Type B pancreatic cell (in vitro differentiated cells): ENCODE measurements around the gene VAV2. TPM values are rescaled to one million over a fixed set of nuclear protein-coding genes. Genes with fewer than 3 reads are reported as not detected.

Source experiments
- DNase-seq: peaks from one replicate; pipeline ENCODE4 v3.0.0; 2021; ENCODE audit warnings: mixed read lengths; ENCODE audit not compliant: unreplicated experiment; ENCODE audit errors: extremely low spot score
- H3K27ac Mint-ChIP-seq: 2 replicates; pipeline ENCODE4 v1.8.0; 2021; ENCODE audit warnings: mild to moderate bottlenecking, mixed read lengths
- H3K27me3 Mint-ChIP-seq: 2 replicates; pipeline ENCODE4 v1.8.0; 2021; ENCODE audit warnings: mixed read lengths
- H3K36me3 Mint-ChIP-seq: 2 replicates; pipeline ENCODE4 v1.8.0; 2021; ENCODE audit warnings: mixed read lengths
- H3K4me1 Mint-ChIP-seq: one replicate; pipeline ENCODE4 v1.8.0; 2021; ENCODE audit warnings: mixed read lengths; ENCODE audit not compliant: unreplicated experiment
- H3K4me3 Mint-ChIP-seq: 2 replicates; pipeline ENCODE4 v1.8.0; 2021; ENCODE audit warnings: mild to moderate bottlenecking, mixed read lengths
- H3K9me3 Mint-ChIP-seq: 2 replicates; pipeline ENCODE4 v1.8.0; 2021; ENCODE audit warnings: mixed read lengths
- total RNA-seq: library from RNA; stranded (reverse); gene quantifications from 2 replicates; pipeline ENCODE4 v1.2.1, GENCODE V29; 2021; ENCODE audit warnings: low replicate concordance
- TF ChIP-seq, protein P1 (sequence below): fragments of 200-600 bp; sonication (generic); conservative IDR thresholded peaks from 2 replicates; pipeline ENCODE4 v1.5.0; 2021; ENCODE audit warnings: antibody characterized with exemption, mild to moderate bottlenecking

VAV2 gene
- total RNA-seq, 1 donor from 2014 or later: 39.4 TPM

DNA sequence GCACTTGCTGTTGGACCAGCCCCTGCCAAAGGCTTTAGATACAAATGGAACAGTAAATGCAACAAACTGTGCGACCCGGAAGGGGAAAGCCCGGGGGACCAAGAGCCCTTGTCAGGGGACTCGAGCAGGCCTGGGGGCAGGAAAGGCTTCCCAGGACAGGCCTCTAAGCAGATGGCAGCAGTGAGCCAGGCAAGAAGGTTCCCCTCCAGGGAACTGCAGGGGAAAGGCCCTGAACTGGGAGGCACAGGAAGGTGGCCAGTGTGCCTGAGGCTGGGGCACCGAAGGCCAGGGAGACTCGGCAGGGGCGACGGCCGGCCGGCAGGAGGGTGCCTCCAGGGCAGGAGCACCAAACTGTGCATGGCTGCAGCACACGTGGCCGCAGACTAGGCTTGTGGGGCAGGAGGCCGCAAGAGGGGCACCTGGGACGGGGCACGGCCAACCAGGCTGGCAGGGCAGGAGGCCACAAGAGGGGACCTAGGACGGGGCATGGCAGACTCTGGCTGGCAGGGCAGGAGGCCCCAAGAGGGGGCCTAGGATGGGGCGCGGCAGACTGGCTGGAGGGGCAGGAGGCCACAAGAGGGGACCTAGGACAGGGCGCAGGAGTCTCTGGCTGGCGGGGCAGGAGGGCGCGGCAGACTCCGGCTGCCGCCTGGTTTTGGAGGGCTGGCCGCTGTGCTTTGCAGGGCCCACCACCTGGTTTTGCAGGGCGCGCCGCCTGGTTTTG is 10.0 kb downstream of the VAV2 start:
- H3K27ac Mint-ChIP-seq: no peak overlapping the region
- peaks cover 4% of the 10 kb centered on the region for H3K36me3 Mint-ChIP-seq
- TF ChIP-seq, protein P1, sequence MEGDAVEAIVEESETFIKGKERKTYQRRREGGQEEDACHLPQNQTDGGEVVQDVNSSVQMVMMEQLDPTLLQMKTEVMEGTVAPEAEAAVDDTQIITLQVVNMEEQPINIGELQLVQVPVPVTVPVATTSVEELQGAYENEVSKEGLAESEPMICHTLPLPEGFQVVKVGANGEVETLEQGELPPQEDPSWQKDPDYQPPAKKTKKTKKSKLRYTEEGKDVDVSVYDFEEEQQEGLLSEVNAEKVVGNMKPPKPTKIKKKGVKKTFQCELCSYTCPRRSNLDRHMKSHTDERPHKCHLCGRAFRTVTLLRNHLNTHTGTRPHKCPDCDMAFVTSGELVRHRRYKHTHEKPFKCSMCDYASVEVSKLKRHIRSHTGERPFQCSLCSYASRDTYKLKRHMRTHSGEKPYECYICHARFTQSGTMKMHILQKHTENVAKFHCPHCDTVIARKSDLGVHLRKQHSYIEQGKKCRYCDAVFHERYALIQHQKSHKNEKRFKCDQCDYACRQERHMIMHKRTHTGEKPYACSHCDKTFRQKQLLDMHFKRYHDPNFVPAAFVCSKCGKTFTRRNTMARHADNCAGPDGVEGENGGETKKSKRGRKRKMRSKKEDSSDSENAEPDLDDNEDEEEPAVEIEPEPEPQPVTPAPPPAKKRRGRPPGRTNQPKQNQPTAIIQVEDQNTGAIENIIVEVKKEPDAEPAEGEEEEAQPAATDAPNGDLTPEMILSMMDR: no peak
- H3K4me3 Mint-ChIP-seq: no peak overlapping the region
- DNase-seq: no peak
- no peaks in the 10 kb centered on the region for H3K9me3 Mint-ChIP-seq
- no peaks in the 10 kb centered on the region for H3K27me3 Mint-ChIP-seq
- peaks cover 53% of the 10 kb centered on the region for H3K4me1 Mint-ChIP-seq

DNA sequence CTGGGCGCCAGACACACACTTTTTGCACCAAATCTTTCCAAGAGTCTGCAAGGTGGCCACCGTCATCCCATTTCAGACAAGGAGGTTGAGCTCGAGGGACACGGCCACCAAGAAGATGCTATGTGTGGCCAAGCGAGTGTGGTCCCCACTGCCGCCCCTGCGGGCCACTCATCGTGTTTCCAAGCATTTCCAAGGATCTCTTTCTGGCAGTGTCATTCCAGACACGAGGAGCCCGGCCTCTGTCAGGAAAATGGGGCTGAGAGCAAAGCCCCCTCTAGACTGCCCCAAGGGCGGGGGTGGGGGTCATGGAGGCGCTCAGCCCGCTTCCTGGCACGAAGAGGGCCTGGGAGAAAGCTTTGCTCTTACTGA is 10.6 kb downstream of the VAV2 start:
- Mint-ChIP-seq H3K27me3 (no peaks in the 10 kb centered on the region), H3K4me3 (no peak overlapping the region), H3K4me1 (peaks cover 49% of the 10 kb centered on the region), H3K27ac (no peak overlapping the region), H3K36me3 (peaks cover 4% of the 10 kb centered on the region), H3K9me3 (no peaks in the 10 kb centered on the region)
- TF ChIP-seq, protein P1: no peak
- no peak for DNase-seq

DNA sequence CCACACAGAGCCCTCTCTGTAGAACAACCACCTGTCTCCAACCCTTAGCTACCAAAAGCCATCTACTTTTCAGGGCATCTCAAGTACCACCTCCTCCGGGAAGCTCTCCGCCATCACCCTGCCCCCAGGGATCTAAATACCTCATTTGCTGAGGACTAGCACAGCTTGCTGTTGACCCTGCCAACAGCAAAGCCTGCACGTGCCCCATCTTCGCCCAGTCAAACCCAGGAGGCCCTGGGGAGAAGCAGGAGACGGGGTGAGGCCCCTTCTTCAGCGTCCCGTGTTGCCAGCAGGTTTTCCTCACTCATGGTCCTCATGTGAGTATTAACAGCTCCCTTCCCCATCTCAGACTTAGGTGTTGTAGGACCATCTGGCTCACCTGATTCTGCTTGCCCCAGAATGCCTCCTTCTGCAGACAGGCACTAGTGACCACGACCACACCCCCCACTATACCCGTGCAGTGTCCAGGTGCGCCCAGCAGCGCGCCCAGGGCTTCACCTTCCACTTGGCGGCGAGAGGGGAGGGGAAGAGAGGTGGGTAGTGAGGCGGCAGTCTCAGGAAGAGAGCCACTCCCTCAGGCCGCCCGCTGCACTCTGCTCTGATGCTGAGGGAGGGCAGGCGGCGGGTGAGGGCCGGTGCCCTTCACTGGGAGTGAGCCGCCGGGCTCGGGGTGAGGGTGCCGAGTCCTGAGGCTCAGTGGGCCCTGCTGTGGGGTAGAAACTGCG is 11.1 kb downstream of the VAV2 start:
- TF ChIP-seq, protein P1: no peak
- H3K4me1 Mint-ChIP-seq: peaks cover 44% of the 10 kb centered on the region
- peaks cover under 1% of the 10 kb centered on the region for H3K36me3 Mint-ChIP-seq
- no peak for DNase-seq
- H3K27ac Mint-ChIP-seq: peak overlapping the region; percentile 19
- H3K4me3 Mint-ChIP-seq: no peak overlapping the region
- H3K9me3 Mint-ChIP-seq: no peaks in the 10 kb centered on the region
- no peaks in the 10 kb centered on the region for H3K27me3 Mint-ChIP-seq

DNA sequence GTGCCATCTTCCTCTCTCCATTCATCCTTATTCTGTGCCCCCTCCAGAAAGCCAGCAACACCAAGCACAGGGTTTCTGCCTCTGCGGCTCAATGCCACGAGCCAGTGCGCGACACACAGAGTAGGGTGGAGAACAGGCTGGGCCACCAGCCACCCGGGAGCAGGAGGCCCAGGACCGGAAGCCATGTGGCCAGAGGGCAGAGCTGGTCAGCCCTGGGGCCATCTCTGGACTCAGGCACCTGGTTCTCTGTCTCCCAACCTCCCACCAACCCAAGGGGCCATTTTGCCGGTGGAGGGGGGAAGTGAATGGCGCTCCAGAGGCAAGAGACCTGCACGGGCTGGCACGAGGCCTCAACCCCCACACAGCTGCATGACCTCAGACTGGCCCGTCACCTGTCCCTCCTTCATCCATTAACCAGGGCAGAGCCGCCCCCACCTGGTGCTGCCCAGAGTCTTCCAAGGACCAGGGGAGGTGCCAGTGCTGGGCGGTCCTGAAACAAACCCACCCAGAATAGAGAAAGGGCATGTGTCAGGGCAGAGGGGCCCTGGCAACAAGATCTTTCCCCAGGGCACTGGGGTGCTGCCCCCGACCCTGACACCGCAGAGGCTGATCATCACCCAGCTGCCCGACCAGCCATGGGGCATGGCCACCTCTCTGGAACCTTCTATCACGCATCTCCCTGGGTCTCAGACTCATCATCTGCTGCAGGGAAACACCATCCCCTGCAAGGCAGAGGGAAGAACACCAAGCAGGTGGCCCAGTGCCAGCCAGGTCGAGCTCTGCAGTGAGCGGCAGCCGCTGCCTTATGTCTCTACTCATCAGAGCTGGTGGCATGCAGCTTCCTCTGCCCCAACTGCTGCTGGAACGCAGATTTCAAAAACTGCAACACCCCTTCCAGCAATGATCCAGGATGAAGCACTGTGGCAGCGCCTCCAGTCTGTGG is 11.9 kb downstream of the VAV2 start:
- Mint-ChIP-seq H3K36me3 (no peaks in the 10 kb centered on the region), H3K4me3 (peak overlapping the region; percentile 59), H3K9me3 (no peaks in the 10 kb centered on the region), H3K27ac (peak overlapping the region; percentile 19), H3K4me1 (peaks cover 40% of the 10 kb centered on the region), H3K27me3 (no peaks in the 10 kb centered on the region)
- DNase-seq: no peak
- TF ChIP-seq, protein P1: no peak

DNA sequence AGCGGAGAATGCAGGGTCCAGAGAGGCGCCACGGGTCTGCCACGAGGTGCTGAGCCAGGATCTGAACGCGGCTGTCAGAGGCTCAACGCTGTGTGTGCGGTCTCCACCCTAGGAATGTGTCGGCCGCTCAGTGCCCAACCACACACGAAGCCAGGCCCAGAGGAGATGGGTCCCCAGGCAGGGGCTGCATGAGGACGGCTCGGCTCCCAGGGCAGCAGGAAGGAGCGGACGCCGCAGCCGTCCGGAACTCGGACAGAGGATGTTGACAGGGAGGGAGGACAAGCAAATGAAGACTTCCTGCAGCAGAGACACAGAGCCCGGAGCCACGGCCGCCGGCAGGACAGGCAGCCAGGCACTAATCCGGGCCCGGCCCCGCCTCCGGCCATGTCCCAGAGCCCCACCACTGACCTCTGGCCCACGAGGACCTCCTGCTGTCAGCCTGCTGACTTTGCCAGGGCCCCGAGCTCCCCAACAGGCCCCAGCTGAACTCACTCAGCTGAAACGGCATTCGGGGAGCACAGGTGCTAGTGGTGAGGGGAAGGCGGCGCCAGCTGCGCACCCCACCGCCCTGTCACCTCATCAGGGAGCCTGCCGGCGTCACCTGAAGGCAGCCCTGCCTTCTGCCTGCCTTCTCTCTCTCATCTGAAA is 12.7 kb downstream of the VAV2 start:
- no peaks in the 10 kb centered on the region for H3K36me3 Mint-ChIP-seq
- TF ChIP-seq, protein P1: no peak
- H3K4me1 Mint-ChIP-seq: peaks cover 43% of the 10 kb centered on the region
- no peaks in the 10 kb centered on the region for H3K9me3 Mint-ChIP-seq
- no peak overlapping the region for H3K27ac Mint-ChIP-seq
- peak overlapping the region; percentile 59 for H3K4me3 Mint-ChIP-seq
- DNase-seq: no peak
- no peaks in the 10 kb centered on the region for H3K27me3 Mint-ChIP-seq
